ENCODE data around the gene KLK11.

Gene KLK11

GRCh38 chr19:51027126-51027806 is 850 bp upstream of the KLK11 start:
- TF ChIP-seq CTCF (IDR thresholded peaks at IDR 0.05; ENCODE audit: borderline replicate concordance, extremely low read depth, low read length, poor library complexity, severe bottlenecking), result no peak
- TF ChIP-seq EZH2 (IDR thresholded peaks at IDR 0.05; ENCODE audit: borderline replicate concordance, low read depth, low read length, severe bottlenecking), result no peak

DNA sequence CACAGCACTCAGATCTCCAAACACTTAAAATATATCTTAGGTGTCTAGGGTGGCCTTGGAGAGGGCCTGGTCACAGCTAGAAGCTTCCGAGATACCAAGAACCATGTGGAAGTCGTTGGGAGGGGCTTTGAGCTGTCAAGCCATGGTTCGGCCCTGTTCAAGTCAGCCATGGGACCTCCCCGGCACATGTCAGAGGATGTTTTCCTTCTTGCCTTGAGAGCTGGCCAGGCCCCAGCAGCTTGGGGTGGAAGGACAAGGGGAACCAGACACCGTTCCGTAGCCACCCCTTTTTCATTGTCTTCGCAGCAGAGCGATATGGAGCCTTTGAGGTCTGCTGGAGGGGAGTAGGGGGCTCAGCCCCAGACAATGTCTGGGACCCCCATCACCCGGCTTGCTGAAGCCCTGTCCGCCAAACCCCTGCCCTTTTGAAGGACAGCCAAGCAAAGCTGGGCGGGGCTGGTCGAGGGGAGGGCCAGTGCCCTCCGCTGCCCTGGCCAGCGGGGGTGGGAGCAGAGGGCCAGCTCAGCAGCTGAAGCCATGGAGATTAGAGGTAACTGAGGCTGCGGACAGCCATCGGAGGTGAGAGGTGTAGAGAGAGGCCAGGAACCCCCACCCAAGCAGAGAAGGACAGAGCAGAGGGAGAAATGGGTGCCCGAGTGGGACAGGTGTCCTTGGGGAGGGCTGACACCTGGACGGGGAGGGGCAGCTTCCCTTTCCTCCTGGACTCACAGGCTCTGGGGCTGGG is 435 bp downstream of the KLK11 start:
- H3K4me3 ChIP-seq (ENCODE audit: low read depth in 1 of 2, low read length in 2 of 2), result no peak overlapping the region
- ATAC-seq (ENCODE audit: insufficient read depth, low read depth) (no peak), DNase-seq (no peak)
- no peak overlapping the region for H2AFZ ChIP-seq (ENCODE audit: low read depth, low read length)
- H3K4me1 ChIP-seq (ENCODE audit: insufficient read depth, low read length), result no peaks in the 10 kb centered on the region
- no peaks in the 10 kb centered on the region for H4K20me1 ChIP-seq (ENCODE audit: insufficient read depth, low read length)
- peaks cover 10% of the 10 kb centered on the region for H3K27me3 ChIP-seq (ENCODE audit: insufficient read depth, low read length, poor library complexity)
- no peaks in the 10 kb centered on the region for H3K79me2 ChIP-seq (ENCODE audit: insufficient read depth, low read length)
- H3K9me3 ChIP-seq (ENCODE audit: insufficient read depth, low read length, severe bottlenecking), result no peaks in the 10 kb centered on the region
- no peak for TF ChIP-seq CTCF (IDR thresholded peaks at IDR 0.05; ENCODE audit: borderline replicate concordance, extremely low read depth, low read length, poor library complexity, severe bottlenecking)
- TF ChIP-seq EZH2 (IDR thresholded peaks at IDR 0.05; ENCODE audit: borderline replicate concordance, low read depth, low read length, severe bottlenecking), result no peak
- H3K27ac ChIP-seq (ENCODE audit: low read length), result no peak overlapping the region
- no peak overlapping the region for H3K4me2 ChIP-seq (ENCODE audit: insufficient read depth, low read length)
- no peak overlapping the region for H3K9ac ChIP-seq (ENCODE audit: low read depth, low read length)
- no peaks in the 10 kb centered on the region for H3K36me3 ChIP-seq (ENCODE audit: insufficient read depth, low read length)

More at GRCh38 chr19:51027126-51027806, 850 bp upstream of the KLK11 start:
- DNase-seq (no peak), ATAC-seq (ENCODE audit: insufficient read depth, low read depth) (no peak)
- H2AFZ ChIP-seq (ENCODE audit: low read depth, low read length), result no peak overlapping the region
- H4K20me1 ChIP-seq (ENCODE audit: insufficient read depth, low read length), result no peaks in the 10 kb centered on the region
- H3K9ac ChIP-seq (ENCODE audit: low read depth, low read length), result no peak overlapping the region
- no peaks in the 10 kb centered on the region for H3K9me3 ChIP-seq (ENCODE audit: insufficient read depth, low read length, severe bottlenecking)
- H3K4me1 ChIP-seq (ENCODE audit: insufficient read depth, low read length), result no peaks in the 10 kb centered on the region
- no peak overlapping the region for H3K4me2 ChIP-seq (ENCODE audit: insufficient read depth, low read length)
- peaks cover 10% of the 10 kb centered on the region for H3K27me3 ChIP-seq (ENCODE audit: insufficient read depth, low read length, poor library complexity)
- no peaks in the 10 kb centered on the region for H3K36me3 ChIP-seq (ENCODE audit: insufficient read depth, low read length)
- H3K79me2 ChIP-seq (ENCODE audit: insufficient read depth, low read length), result no peaks in the 10 kb centered on the region
- H3K4me3 ChIP-seq (ENCODE audit: low read depth in 1 of 2, low read length in 2 of 2), result no peak overlapping the region
- no peak overlapping the region for H3K27ac ChIP-seq (ENCODE audit: low read length)

DNA sequence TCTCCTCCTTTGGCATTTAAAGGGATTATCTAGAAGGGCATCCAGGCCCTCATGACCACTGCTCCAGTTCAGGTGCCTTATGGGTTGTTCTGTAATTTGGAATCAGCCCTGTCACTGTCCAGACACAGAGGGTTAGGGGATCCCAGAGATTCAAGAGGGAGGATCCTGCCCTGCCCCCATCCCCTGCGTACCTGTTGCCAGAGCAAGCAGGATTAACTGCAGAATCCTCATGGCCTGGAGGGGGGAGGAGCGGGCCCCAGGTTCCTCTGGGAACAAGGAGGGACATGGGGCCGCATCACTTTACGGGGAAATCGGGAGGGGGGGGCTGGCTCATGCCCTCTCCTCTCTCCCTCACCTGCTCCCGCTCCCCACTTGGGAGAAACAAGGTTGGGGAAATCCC is 1.0 kb downstream of the KLK11 start:
- Histone ChIP-seq H3K4me1 (ENCODE audit: insufficient read depth, low read length) (no peaks in the 10 kb centered on the region), H3K4me2 (ENCODE audit: insufficient read depth, low read length) (no peak overlapping the region), H3K4me3 (ENCODE audit: low read depth in 1 of 2, low read length in 2 of 2) (no peak overlapping the region)

More for the DNA sequence above, 1.0 kb downstream of the KLK11 start:
- TF ChIP-seq EZH2 (IDR thresholded peaks at IDR 0.05; ENCODE audit: borderline replicate concordance, low read depth, low read length, severe bottlenecking), result no peak
- no peak for TF ChIP-seq CTCF (IDR thresholded peaks at IDR 0.05; ENCODE audit: borderline replicate concordance, extremely low read depth, low read length, poor library complexity, severe bottlenecking)
- no peaks in the 10 kb centered on the region for H3K79me2 ChIP-seq (ENCODE audit: insufficient read depth, low read length)
- H2AFZ ChIP-seq (ENCODE audit: low read depth, low read length), result no peak overlapping the region
- no peaks in the 10 kb centered on the region for H3K36me3 ChIP-seq (ENCODE audit: insufficient read depth, low read length)
- no peak overlapping the region for H3K9ac ChIP-seq (ENCODE audit: low read depth, low read length)
- DNase-seq, result no peak
- H3K27ac ChIP-seq (ENCODE audit: low read length), result no peak overlapping the region
- H4K20me1 ChIP-seq (ENCODE audit: insufficient read depth, low read length), result no peaks in the 10 kb centered on the region
- no peaks in the 10 kb centered on the region for H3K9me3 ChIP-seq (ENCODE audit: insufficient read depth, low read length, severe bottlenecking)
- peaks cover 10% of the 10 kb centered on the region for H3K27me3 ChIP-seq (ENCODE audit: insufficient read depth, low read length, poor library complexity)
- no peak for ATAC-seq (ENCODE audit: insufficient read depth, low read depth)
